Measurements from ENCODE around the gene FGGY.
"Not testable (repeated sequence)": the region's sequence is repeated elsewhere in the genome, so short reads cannot be mapped to it uniquely, and the experiment has no call there.

Gene FGGY

DNA sequence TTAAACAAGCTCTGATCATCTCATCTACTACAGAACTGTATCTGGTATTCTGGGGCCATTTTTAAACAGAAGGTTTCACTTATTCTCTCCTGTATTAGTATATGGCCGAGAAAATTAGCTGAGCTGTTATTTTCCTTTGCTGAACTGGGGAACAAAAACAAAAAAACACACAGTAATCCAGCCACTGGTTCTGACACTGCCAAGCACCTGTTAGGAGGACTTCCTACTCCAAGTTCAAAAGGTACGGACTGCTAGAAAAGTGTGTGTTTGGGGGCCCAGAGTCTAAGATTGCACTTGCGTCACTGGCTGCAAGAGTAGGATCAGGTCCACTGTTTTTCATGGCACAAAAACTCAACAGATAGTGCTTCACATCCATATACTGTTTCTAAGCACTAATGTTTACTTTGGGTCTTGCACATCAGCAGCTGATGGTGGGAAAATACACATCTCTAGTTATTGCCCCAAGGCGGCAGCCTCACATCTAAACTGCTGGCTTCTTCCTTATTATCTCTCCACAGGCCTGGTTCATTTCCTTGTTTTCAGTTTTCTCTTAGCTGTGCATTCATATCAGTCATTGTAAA lies 226.1 kb downstream of the FGGY start:
- no peak for DNase-seq

DNA sequence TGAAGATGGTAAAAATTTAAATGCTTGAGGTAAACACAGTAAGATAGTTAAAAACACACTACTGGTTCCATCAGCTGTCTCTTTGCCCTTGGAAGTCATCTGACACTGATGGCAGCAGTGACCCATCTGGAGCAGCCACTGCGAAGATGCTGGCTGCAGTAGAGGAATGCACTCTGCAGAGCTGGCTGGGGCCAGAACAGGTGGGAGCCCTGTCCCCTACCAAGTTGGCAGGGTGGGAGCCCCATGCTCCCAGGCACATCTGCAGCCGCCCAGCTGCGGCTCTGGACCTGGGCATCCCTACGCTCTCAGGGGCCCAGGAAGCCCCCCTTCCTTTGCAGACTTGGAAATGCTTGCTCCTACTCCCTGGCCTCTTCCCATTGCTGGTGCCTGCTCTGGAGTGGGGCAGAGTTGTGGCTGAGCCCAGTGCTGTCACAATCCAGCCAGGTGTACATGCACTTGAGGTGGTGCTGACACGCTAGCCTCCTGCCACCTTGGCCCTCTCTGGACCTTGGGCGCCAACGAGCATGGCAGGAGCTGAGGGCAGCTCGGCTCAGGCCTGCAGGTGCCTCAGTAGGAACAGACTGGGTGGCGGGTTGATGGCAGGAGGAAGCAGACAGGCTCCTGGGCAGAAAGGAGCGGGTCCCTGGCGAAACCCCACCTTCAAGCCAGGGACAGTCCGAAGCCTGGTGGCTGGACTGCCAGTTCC lies 227.0 kb downstream of the FGGY start:
- no peak for DNase-seq

DNA sequence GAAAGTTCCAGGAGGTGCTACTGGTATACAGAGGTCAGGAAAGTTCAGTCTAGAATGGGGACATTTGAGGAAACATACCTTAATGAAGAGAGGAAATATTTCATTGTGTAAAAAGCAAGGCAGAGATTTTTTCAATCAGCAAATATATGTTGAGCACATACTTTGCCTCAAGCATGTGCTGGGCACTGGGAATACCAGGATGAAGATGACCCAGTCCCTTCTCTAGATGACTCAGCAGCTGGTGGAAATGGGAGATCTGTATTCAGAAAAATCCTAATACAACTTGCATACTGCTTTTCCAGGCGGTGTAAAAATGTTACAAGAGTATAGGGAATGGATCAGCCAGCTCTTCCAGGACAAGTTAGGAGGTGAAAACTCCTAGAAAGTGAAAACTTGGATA lies 229.3 kb downstream of the FGGY start:
- DNase-seq, result no peak

DNA sequence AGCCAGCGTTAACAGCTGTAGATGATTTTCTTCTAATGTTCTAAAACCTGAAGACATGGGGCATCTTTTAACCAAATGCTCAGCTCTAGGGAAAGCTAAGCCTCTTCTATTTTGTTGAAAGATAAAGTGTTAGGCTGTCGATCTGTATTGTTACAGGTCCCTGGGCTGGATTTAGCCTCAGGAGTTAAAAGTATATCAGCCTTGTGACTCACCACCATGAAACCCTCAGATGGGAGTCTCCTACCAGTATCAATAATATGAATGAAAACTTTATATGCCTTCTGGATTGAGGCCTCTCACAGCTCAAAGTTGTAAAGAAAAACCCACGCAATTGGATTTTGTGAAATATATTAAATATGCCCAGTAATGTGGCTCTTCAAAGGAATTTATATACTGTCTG lies 231.6 kb downstream of the FGGY start:
- DNase-seq, result no peak

DNA sequence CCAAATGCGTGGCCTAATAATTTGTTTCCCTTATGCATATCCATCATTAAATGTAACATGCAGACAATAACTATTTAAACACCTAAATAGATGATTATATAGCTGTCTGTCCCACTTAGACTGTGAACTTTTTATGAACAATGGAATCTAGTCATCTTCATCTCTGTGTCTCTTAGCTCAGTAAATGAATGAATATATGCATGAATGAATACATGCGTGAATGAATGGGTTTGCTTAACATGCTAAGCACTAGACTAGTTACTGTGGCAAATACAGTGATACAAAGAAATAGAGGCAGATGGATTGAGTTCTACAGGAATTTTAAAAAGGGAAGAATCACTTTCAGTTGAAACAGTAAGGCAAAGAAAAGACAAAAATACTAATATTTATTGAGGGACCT lies 232.0 kb downstream of the FGGY start:
- DNase-seq, result no peak

DNA sequence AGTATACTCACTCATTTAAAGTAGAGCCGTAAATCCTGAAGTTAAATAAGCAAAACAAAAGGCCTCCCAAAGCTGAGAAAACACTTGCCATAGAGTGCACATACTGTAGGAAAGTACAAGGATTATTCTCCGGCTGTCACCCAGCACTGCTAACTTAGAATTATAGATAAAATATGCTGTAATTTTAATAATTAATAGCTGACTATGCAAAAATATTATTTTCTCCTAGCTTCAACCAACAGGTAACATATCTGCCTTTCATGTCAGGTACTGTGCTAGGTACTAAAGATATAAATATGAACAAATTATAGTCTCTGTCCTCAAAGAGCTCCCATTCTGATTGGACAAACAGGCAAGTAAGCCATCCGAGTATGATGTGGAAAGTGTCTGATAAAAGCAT lies 233.2 kb downstream of the FGGY start:
- no peak for DNase-seq

DNA sequence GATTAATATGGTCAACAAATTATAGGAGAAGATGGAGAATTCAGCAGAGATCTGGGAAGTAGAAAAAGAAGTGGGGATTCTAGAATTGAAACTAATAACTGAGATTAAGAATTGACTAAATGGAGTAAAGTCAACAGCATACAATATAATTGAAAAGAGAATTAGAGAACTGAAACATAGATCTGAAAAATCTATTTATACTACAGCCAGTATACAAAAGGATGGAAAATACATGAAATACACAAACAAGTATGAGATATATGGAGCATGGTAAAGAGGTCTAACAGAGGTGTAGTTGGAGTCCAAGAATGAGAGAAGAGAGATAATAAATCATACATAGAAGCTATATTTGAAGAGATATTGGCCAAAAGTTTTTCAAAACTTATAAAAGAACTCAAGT lies 235.2 kb downstream of the FGGY start:
- no peak for DNase-seq

DNA sequence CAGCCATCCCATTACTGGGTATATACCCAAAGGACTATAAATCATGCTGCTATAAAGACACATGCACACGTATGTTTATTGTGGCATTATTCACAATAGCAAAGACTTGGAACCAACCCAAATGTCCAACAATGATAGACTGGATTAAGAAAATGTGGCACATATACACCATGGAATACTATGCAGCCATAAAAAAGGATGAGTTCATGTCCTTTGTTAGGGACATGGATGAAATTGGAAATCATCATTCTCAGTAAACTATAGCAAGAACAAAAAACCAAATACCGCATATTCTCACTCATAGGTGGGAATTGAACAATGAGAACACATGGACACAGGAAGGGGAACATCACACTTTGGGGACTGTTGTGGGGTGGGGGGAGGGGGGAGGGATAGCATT lies 241.6 kb downstream of the FGGY start:
- not testable (repeated sequence) for DNase-seq

DNA sequence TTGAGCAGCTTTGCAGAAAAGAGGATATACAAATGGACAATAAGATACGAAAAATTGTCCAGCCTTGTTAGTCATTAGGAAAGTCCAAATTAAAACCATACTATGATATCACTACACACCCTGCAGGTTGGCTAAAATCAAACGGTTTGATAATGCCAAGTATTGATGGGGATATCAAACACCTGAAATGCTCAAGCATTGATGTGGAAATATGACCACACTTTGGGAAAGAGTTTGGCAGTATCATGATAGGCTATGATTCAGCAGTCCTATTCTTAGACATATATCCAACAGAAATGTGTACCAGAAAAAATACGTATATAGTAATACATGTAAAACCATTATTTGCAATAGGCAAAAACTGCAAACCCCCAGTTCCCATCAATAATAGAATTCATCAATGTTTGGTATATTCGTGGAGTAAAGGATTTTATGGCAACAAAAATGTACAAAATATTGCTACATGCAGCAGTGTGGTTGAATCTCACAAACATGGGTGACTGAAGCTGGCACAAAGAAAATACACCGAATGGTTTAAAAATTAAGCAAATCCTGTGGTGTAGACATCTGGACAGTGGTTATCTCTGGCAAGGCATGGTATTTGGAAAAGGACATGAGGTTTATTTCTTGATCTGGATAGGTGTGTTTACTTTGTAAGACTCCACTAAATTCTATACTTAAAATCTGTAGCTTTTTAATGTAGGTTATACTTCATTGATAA lies 243.2 kb downstream of the FGGY start:
- DNase-seq, result no peak

DNA sequence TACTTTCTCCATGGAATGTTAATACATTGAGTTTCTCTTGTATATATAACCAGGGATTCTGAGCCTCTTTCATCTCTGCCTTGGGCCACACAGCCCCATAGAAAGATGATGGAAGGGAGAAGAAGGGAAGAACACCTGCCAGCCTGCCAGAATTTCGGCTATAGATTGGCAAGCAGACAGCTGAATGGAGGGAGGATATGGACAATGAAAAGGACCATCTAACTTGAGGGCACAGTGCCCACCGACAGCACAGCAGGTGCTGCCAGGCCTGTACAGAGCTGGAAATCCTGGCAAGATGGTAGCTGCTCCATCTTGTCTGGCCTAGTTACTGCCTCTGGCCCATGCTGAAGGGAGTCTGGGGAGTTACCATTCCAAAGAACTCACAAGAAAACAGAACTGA lies 244.3 kb downstream of the FGGY start:
- no peak for DNase-seq

DNA sequence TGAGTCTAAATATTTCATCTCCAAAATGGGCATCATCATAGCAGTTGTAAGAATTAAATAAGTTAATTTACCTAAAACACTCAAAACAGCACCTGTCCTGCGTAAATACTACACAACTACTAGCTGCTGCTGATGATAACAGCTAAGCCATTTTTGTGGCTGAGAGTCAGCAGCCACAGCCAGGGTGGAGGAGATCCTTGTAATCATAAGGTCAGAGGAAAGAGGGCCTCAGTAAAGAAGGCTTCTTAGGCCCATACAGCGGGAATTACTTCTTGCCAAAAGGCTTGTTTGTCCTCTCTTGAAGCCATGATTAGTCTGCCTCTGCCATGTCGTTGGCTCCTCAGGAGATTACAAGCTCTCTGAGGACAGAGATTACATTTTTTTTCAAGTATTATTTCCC lies 245.0 kb downstream of the FGGY start:
- no peak for DNase-seq

DNA sequence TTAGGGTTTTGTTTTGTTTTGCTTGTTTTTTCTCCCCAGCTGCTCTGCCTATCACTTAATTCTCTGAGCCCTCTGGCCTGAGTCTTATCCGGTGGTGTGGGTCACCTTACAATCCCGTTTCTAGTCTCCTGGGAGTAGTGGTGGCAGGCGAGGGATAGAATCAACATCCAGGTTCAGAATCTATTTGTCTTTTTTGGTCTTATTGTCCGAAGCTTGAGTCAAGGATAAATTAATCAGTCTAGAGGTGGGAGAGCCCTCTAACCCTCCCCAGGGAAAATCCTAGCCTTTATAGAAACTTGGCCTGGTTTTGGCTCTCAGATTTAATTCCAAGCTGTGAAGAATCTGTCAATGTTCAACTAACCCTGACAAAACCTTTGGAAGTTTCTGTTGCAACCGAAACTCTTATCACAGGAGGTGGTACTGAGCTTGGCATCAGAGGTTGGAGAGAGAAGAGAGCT lies 246.3 kb downstream of the FGGY start:
- DNase-seq, result no peak

DNA sequence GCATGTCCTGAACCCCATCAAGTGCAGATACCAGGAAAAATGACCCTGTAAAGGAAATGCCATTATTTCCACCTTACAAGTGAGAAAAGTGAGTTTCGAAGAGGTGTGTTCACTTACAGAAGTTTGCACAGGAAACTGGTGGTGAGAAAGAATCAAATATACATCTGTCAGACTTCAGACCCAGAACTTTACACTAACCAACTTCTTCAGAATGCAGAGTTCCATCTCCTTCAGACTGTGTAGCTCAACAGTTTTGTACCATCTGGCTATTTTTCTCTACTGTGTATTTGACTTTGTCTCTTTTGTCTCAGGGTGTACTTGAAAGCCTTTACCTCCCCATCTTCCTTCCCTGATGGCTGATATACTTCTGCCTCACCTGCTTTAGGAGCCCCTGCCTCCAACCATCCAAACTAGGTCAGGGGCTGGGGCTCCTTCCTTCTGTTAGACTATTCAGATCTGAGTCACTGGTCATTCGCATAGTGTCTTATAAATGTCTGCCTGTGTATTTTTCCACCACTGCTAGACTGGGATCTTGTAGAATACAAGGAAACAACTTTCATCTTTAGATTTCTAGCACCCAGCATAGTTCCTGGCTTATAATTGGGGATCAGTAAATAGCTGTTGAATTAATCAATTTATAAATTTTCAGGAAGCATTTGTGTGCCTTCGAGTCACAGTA lies 247.9 kb downstream of the FGGY start:
- no peak for DNase-seq

DNA sequence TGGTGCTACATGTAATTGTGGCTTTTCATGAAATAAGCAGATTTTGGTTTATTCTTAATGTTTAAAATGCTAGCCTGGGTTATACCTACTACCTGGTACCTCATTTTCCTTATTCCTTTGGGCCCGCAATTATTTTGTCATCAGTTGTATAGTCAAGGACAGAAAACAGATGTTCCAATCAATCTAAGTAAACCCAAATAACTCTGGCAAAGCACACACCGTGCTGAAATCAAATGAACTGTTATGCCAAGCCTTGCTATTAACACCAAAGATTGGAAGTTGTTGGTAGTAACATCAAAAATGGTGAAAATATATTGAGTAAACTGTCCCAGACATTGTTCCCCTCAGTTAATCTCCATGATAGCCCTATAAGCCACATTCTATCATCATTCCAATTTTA lies 248.9 kb downstream of the FGGY start:
- no peak for DNase-seq

DNA sequence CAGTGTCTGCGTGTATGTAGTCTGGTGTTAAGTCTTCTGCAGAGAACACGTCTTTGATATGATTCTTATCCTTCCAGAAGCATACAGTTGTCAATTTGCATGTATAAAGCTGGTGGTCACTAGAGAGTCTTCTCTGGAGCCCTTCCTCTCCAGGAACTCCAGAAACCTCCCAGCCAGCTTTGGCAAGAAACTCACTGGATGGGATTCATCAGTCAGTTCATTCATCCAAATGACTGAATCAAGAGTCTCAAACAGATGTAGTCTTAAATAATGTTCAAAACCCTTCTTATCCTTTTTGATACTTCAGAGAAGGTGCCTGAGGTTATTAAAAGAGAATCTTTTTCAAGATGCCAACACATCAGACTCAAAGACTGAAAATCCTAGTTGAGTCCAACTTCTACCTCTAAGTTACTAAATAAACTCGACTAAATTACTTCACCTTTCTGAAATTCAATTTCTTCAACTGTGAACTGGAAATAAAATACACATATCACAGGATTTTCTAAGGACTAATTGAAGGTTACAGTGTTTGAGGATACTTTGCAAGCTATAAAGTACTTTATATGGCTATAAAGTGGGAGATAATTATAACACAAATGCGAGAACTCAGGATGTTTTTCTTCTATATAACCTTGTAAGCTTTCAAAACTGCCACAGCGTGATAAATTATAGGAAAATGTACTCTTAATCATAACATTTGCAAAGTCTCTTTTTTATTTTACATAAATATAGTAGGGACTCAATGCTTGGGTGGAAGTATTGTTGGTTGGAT lies 252.4 kb downstream of the FGGY start:
- no peak for DNase-seq

DNA sequence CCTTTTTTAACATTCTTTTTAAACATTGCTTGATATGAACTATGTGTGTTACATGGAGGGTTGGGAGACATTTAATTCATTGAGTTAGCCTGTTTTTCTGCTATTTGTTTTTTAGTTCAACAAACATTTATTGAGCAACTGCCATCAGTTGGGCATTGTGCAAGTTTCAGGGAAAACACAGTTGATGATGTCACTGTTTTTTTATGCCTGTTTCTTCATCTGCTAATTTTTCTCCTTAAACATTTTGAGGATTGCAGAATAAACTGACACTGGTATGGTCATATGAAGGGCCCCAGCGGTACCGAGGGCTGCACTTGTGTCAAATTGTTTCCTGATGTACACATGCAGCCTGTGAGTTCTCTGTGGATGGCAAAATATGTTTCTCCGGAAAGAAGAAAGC lies 253.0 kb downstream of the FGGY start:
- no peak for DNase-seq

DNA sequence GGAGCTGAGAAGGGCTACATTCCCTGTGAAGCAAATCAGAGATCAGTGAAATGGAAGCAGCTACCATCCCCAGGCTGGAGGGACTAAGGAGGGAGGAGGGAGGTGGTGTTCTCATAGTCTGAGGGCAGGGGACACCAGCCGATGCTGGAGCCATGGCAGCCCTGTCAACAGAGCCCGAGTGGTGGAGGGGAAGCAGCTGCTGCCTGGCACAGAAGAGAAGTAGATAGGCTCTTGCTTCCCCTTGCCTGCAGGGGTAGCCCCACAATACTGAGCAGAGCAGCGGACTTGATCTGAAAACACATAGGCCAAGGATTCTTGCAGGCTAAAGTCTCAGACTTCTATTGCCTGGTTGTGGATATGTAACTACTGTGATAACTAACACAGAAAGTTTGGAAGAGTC lies 255.1 kb downstream of the FGGY start:
- no peak for DNase-seq

DNA sequence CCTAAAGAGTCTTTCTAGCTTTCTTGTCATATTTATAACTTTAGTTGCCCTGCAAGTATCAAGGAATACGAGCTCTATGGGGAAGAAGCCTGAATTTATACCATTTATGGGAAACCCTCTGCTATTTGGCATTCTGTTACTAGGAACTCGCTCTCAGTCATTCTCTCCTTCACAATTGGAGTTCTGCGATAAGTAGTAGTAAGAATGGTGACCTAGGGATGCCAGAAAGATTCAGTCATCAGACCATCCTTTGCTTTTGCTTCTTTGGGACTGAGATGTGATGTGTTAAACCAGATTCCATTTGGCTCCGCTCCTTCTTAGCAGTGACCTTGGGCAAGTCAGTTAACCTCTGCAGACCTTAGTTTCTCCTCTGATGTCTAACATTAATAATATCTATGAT lies 256.5 kb downstream of the FGGY start:
- DNase-seq, result no peak

DNA sequence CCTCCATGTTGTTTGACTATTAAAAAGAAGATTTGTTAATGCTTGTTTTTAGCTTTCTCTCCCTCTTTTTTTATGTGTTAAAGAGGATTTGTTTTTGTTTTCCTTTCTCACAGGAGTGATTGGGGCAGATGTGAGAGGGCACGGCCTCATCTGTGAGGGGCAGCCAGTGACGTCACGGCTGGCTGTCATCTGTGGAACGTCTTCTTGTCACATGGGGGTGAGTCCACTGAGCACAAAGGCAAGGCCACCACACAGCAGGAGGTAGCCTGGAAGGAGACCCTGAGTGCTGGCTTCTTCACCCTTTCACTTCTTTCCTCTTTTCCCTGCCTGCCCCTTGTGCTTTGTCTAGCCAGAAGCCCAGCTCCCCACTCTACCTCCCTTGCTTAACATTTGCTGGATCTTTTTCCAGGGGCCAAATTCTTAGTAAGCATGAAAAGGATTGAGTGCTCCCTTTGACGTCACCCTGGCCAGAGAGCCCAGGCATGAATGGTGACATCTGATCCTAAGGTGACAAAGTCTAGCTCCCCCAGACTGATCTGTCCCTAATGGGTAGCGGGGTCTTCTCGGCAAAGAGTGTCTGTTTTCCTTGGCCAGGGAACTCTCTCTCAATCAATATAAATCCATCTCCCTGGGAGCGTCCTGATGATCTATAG lies 257.2 kb downstream of the FGGY start:
- DNase-seq, result no peak

DNA sequence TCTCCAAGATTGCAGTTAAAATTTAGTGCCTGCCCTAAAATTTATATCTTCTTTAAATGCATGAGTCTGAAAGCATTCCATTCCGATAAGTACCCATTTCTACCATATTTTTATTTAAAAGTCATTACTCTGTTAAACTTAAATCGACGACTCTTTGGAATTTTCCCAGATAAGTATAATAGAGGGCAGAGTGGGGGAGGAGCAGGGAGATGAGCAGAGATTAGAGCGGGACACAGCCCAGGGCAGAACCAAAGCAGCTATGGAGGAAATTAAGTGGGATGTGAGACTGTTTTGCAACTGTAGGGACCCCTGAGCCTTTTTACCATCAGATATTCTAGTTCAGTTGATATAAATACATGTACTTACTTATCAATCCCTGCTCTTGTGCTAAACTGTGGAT lies 257.9 kb downstream of the FGGY start:
- no peak for DNase-seq

DNA sequence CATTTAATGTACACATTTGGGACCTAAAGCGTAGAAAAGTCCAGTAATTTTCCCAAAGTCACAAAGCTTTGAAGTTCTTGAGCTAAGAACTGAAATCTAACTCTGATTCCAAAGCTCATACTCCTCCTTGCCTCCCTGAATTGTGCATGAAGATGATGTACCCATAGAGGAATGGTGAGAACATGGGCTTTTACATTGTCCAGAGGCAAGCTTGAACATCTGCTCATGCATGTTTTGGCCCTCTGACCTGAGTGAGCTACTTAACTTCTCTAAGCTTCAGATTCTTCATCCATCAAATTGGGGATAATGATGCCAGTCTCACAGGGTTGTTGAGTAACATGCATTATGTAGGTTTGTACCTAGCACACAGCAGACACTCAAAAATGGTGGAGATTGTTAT lies 259.5 kb downstream of the FGGY start:
- no peak for DNase-seq

DNA sequence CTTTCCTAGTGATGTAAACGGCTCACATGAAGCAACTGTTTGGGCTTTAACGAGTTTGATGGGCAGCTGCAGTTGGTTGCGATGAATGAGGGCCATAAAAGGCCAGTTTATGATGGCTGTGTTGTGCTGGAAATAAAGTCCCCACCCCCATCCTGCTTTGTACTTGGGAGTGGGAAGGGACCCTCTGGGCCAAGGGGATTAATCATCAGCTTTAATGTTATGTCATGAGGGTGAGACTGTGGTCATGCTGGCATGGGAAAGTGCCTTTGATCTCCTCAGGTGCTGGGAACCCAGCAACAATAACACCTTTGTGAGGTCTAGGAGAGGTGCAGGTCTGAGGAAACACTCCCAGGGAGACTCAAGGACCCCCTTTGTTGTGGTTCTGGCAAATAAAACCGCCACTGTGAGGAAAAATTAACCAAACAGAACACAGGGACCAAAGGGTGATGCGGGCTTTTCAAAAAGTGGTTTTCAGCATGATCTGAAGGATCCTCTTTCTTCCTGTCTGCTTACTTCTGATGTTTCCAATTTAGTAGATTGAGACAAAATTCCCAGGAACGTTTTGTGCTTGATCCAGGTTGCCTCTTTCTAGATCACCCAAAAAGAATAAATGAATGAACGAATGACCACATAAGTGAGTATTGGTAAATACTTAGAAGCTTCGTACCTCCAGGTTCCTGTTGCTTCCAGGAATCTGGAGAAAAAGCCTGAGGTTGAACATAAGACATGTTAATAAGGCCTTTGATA lies 260.1 kb downstream of the FGGY start:
- DNase-seq, result no peak

All from retina (tissue), 1 donor.